ENCODE measurements around the gene KLHDC1. TPM values are rescaled to one million over a fixed set of nuclear protein-coding genes. Genes with fewer than 3 reads are reported as not detected.
A peak's percentile ranks its signal among the peaks of the same experiment; 100 is the strongest.
"Not testable (repeated sequence)": the region's sequence is repeated elsewhere in the genome, so short reads cannot be mapped to it uniquely, and the experiment has no call there.

Gene KLHDC1
- total RNA-seq, 1 experiment from 2014 or later, result 0.98 TPM

GRCh38 chr14:49654511-49654910, 38.4 kb upstream of the KLHDC1 start (continued):
- TF ChIP-seq YY1 (IDR thresholded peaks at IDR 0.05; ENCODE audit: extremely low read depth, insufficient replicate concordance, low read depth, low read length) (no peak), CBX3 (IDR thresholded peaks at IDR 0.05; ENCODE audit: low read depth) (no peak)

- H3K9ac ChIP-seq (ENCODE audit: low read length); DNase-seq (ENCODE audit: low read depth, low spot score); H4K20me1 ChIP-seq (ENCODE audit: insufficient read depth); H3K9me3 ChIP-seq (ENCODE audit: control insufficient read depth in 1 of 2, insufficient read depth in 1 of 2, low read depth in 1 of 2, low read length in 2 of 2); H3K79me2 ChIP-seq (ENCODE audit: insufficient read depth, low read length); intact Hi-C loops (cut with micrococcal nuclease); H2AFZ ChIP-seq (ENCODE audit: low read depth, low read length, poor library complexity, severe bottlenecking); H3K4me3 ChIP-seq (replicated peaks in 1 of 2; ENCODE audit: low read depth in 1 of 2, low read length in 2 of 2); H3K27ac ChIP-seq (ENCODE audit: low read depth, low read length); H3K9me2 ChIP-seq (ENCODE audit: insufficient read depth); H3K27me3 ChIP-seq (ENCODE audit: insufficient read depth, low read length); CTCF ChIA-PET; RAD21 ChIA-PET (ENCODE audit: low non-redundant PET in 1 of 2, low total read pairs in 2 of 2, uncharacterized antibody in 2 of 2, unreplicated experiment in 2 of 2); H3K36me3 ChIP-seq (ENCODE audit: control insufficient read depth in 1 of 2, insufficient read depth in 2 of 2, low read length in 2 of 2); POLR2A ChIA-PET; BruUV-seq (replicated peaks): not testable (repeated sequence)
- Histone ChIP-seq H3K4me2 (ENCODE audit: low read length) (peak overlapping the region; percentile 36), H3K4me1 (ENCODE audit: control insufficient read depth in 1 of 2, insufficient read depth in 2 of 2, low read length in 2 of 2) (peaks cover 5 to 23% of the 10 kb centered on the region in 2 experiments; a peak in 3 of 4 replicates)
- ATAC-seq, result peak; percentile 57; the same call in 1 of the 2 replicates
Observed at GRCh38 chr14:49657500-49657899, 35.4 kb upstream of the KLHDC1 start.

- H3K9ac ChIP-seq (ENCODE audit: low read length), result no peak overlapping the region
- peaks cover 3% of the 10 kb centered on the region in 2 experiments; a peak in 1 of 4 replicates for H3K36me3 ChIP-seq (ENCODE audit: control insufficient read depth in 1 of 2, insufficient read depth in 2 of 2, low read length in 2 of 2)
- no peak overlapping the region for H3K27ac ChIP-seq (ENCODE audit: low read depth, low read length)
- intact Hi-C loops (cut with micrococcal nuclease), result no loop called here
- H3K9me3 ChIP-seq (ENCODE audit: control insufficient read depth in 1 of 2, insufficient read depth in 1 of 2, low read depth in 1 of 2, low read length in 2 of 2), result no peaks in the 10 kb centered on the region
- ATAC-seq (no peak), DNase-seq (ENCODE audit: low read depth, low spot score) (no peak)
- no peak overlapping the region for H3K4me2 ChIP-seq (ENCODE audit: low read length)
- TF ChIP-seq YY1 (IDR thresholded peaks at IDR 0.05; ENCODE audit: extremely low read depth, insufficient replicate concordance, low read depth, low read length) (no peak), EZH2 (IDR thresholded peaks at IDR 0.05) (no peak), MAX (IDR thresholded peaks at IDR 0.05) (no peak), SP1 (IDR thresholded peaks at IDR 0.05; ENCODE audit: low read depth) (no peak)
- no TSS peak for BruUV-seq (replicated peaks)
- no peak overlapping the region for H3K4me3 ChIP-seq (replicated peaks in 1 of 2; ENCODE audit: low read depth in 1 of 2, low read length in 2 of 2)
- H4K20me1 ChIP-seq (ENCODE audit: insufficient read depth), result no peaks in the 10 kb centered on the region
- RAD21 ChIA-PET (ENCODE audit: low non-redundant PET in 1 of 2, low total read pairs in 2 of 2, uncharacterized antibody in 2 of 2, unreplicated experiment in 2 of 2), result no interaction called here
- no peaks in the 10 kb centered on the region for H3K79me2 ChIP-seq (ENCODE audit: insufficient read depth, low read length)
- no peak overlapping the region for H2AFZ ChIP-seq (ENCODE audit: low read depth, low read length, poor library complexity, severe bottlenecking)
- POLR2A ChIA-PET, result no interaction called here
- peaks cover 5 to 23% of the 10 kb centered on the region in 2 experiments; a peak in 3 of 4 replicates for H3K4me1 ChIP-seq (ENCODE audit: control insufficient read depth in 1 of 2, insufficient read depth in 2 of 2, low read length in 2 of 2)
- no peaks in the 10 kb centered on the region for H3K9me2 ChIP-seq (ENCODE audit: insufficient read depth)
- CTCF ChIA-PET, result no interaction called here
- H3K27me3 ChIP-seq (ENCODE audit: insufficient read depth, low read length), result no peaks in the 10 kb centered on the region
Observed at GRCh38 chr14:49659526-49660455, 33.1 kb upstream of the KLHDC1 start.

All from HCT116 (cell line).